ENCODE data around the gene CHMP2A.

Gene CHMP2A

DNA sequence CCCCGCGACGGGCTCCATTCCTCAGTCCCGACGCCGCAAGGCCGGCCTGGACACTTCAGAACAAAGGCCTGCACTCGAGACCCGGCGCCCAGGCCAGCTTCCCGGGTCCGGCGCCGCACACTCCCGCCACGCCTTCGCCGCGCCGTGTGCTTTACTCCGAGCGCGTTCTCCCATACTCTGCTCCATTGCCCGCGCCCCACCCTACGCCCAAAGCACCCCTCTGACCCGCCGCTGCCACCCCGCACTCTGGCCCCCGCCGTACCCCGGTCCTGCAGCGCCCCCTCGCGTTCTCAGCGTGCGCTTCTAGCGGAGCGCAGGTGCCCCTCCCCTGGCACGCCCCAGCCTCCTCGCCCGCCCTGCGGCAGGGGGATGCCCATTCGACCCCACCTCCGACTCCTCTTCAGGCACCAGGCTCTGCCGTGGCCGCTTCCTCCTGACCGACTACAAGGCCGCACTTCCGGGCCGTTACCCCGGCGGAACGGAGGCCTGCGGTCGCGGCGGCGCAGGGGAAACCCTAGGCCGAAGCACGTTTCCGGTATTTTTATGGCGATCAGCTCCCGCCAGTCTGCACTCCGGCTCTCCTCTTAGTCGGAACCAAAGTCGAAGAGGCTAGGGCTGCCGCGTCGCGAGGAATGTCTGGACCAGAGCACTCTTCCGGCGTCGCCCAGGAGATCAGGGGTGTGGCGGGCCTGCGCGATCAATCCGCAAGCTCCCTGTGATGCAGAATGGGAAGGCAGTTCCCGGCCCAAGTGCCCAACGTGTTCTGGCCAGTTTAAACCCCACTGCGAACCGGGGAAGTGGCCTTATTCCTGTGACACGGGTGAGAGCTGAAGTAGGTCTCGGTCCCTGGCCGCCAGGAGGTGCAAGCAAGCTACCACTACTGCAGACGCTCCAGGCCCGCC, 35.3 kb downstream of the CHMP2A start, which contains the start of gene ZBTB45:
Gene ZBTB45, minus strand, starts transcription at position 456 of the 902 bp plus-strand sequence. CDS start 2,137 bp downstream, outside the sequence.
- ChIA-PET POLR2A (interaction anchor here (0.6 to 4.6 kb wide), 50 partner anchors 9 to 603 kb away, joined by 3 to 107 read pairs (median 4); partner anchors contain the start of genes CHMP2A, MZF1, TRIM28 and UBE2M), CTCF (interaction anchor here (0.6 to 3.4 kb wide), 60 partner anchors 8 to 517 kb away, joined by 3 to 26 read pairs (median 4); partner anchors contain the start of genes CHMP2A, TRIM28, ZNF324B and ZNF446)
- TF ChIP-seq BCL11A (tag by site-specific recombination; IDR thresholded peaks at IDR 0.05; ENCODE audit: low read depth) (peak; percentile 88), ZNF214 (tag by site-specific recombination; IDR thresholded peaks at IDR 0.05; ENCODE audit: borderline replicate concordance) (no peak), KLF8 (tag by site-specific recombination; IDR thresholded peaks at IDR 0.05) (peak; percentile 100), ZBTB48 (tag by site-specific recombination; IDR thresholded peaks at IDR 0.05) (peak; percentile 49; the same call in 1 of the 2 replicates), ZNF837 (tag by site-specific recombination; IDR thresholded peaks at IDR 0.05) (peak; percentile 64; the same call in 1 of the 2 replicates), ZFP41 (tag by site-specific recombination; IDR thresholded peaks at IDR 0.05; ENCODE audit: borderline replicate concordance) (no peak), ZSCAN16 (tag by site-specific recombination; IDR thresholded peaks at IDR 0.05) (peak; percentile 12; the same call in 1 of the 2 replicates), SP3 (tag by site-specific recombination; IDR thresholded peaks at IDR 0.05) (peak; percentile 95), ZNF211 (tag by site-specific recombination; IDR thresholded peaks at IDR 0.05; ENCODE audit: low read depth) (no peak), ZFP3 (tag by site-specific recombination; IDR thresholded peaks at IDR 0.05; ENCODE audit: low read depth) (no peak), ZNF791 (tag by site-specific recombination; IDR thresholded peaks at IDR 0.05) (no peak), ZNF354C (tag by site-specific recombination; IDR thresholded peaks at IDR 0.05; ENCODE audit: borderline replicate concordance, low read depth) (no peak), TCF7L2 (IDR thresholded peaks at IDR 0.05; ENCODE audit: borderline replicate concordance, low read depth, low read length) (no peak), ZNF785 (tag by site-specific recombination; IDR thresholded peaks at IDR 0.05) (peak; percentile 80), PRDM1 (tag by site-specific recombination; IDR thresholded peaks at IDR 0.05) (no peak), GFI1B (tag by site-specific recombination; IDR thresholded peaks at IDR 0.05) (peak; percentile 9; the same call in 1 of the 2 replicates), ZNF561 (tag by site-specific recombination; IDR thresholded peaks at IDR 0.05; ENCODE audit: borderline replicate concordance) (peak; percentile 97), ZNF121 (tag by site-specific recombination; IDR thresholded peaks at IDR 0.05) (peak; percentile 20; the same call in 1 of the 2 replicates), MYNN (tag by site-specific recombination; IDR thresholded peaks at IDR 0.05; ENCODE audit: borderline replicate concordance) (peak; percentile 26; the same call in 1 of the 2 replicates), ZNF701 (tag by site-specific recombination; IDR thresholded peaks at IDR 0.05) (no peak)
- TF ChIP-seq, protein P1, sequence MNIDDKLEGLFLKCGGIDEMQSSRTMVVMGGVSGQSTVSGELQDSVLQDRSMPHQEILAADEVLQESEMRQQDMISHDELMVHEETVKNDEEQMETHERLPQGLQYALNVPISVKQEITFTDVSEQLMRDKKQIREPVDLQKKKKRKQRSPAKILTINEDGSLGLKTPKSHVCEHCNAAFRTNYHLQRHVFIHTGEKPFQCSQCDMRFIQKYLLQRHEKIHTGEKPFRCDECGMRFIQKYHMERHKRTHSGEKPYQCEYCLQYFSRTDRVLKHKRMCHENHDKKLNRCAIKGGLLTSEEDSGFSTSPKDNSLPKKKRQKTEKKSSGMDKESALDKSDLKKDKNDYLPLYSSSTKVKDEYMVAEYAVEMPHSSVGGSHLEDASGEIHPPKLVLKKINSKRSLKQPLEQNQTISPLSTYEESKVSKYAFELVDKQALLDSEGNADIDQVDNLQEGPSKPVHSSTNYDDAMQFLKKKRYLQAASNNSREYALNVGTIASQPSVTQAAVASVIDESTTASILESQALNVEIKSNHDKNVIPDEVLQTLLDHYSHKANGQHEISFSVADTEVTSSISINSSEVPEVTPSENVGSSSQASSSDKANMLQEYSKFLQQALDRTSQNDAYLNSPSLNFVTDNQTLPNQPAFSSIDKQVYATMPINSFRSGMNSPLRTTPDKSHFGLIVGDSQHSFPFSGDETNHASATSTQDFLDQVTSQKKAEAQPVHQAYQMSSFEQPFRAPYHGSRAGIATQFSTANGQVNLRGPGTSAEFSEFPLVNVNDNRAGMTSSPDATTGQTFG (tag by site-specific recombination; IDR thresholded peaks at IDR 0.05; ENCODE audit: borderline replicate concordance): peak; percentile 15; the same call in 1 of the 2 replicates
- TF ChIP-seq, protein P2, sequence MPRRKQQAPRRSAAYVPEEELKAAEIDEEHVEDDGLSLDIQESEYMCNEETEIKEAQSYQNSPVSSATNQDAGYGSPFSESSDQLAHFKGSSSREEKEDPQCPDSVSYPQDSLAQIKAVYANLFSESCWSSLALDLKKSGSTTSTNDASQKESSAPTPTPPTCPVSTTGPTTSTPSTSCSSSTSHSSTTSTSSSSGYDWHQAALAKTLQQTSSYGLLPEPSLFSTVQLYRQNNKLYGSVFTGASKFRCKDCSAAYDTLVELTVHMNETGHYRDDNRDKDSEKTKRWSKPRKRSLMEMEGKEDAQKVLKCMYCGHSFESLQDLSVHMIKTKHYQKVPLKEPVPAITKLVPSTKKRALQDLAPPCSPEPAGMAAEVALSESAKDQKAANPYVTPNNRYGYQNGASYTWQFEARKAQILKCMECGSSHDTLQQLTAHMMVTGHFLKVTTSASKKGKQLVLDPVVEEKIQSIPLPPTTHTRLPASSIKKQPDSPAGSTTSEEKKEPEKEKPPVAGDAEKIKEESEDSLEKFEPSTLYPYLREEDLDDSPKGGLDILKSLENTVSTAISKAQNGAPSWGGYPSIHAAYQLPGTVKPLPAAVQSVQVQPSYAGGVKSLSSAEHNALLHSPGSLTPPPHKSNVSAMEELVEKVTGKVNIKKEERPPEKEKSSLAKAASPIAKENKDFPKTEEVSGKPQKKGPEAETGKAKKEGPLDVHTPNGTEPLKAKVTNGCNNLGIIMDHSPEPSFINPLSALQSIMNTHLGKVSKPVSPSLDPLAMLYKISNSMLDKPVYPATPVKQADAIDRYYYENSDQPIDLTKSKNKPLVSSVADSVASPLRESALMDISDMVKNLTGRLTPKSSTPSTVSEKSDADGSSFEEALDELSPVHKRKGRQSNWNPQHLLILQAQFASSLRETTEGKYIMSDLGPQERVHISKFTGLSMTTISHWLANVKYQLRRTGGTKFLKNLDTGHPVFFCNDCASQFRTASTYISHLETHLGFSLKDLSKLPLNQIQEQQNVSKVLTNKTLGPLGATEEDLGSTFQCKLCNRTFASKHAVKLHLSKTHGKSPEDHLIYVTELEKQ (tag by site-specific recombination; IDR thresholded peaks at IDR 0.05; ENCODE audit: borderline replicate concordance): peak; percentile 64; the same call in 1 of the 2 replicates
- TF ChIP-seq, protein P3, sequence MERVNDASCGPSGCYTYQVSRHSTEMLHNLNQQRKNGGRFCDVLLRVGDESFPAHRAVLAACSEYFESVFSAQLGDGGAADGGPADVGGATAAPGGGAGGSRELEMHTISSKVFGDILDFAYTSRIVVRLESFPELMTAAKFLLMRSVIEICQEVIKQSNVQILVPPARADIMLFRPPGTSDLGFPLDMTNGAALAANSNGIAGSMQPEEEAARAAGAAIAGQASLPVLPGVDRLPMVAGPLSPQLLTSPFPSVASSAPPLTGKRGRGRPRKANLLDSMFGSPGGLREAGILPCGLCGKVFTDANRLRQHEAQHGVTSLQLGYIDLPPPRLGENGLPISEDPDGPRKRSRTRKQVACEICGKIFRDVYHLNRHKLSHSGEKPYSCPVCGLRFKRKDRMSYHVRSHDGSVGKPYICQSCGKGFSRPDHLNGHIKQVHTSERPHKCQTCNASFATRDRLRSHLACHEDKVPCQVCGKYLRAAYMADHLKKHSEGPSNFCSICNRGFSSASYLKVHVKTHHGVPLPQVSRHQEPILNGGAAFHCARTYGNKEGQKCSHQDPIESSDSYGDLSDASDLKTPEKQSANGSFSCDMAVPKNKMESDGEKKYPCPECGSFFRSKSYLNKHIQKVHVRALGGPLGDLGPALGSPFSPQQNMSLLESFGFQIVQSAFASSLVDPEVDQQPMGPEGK (tag by site-specific recombination; IDR thresholded peaks at IDR 0.05): peak; percentile 99

More for the DNA sequence above, 35.3 kb downstream of the CHMP2A start, which contains the start of gene ZBTB45:
- Histone ChIP-seq H3K4me1 (ENCODE audit: control insufficient read depth, insufficient read depth, low read length) (peaks cover 10% of the 10 kb centered on the region), H3K9me3 (ENCODE audit: control insufficient read depth, insufficient read depth, low read depth, low read length) (no peaks in the 10 kb centered on the region), H3K4me3 (ENCODE audit: low read depth, low read length) (peak within 1 kb of the TSS; percentile 74), H3K36me3 (ENCODE audit: control insufficient read depth in 2 of 2, insufficient read depth in 1 of 2, low read length in 2 of 2) (peaks cover 0 to 23% of the 10 kb centered on the region in 2 experiments; a peak in 1 of 3 replicates), H3K27ac (ENCODE audit: extremely low read depth, low read depth, low read length) (peak within 1 kb of the TSS; percentile 94)
